Transverse colon (tissue), 3 donors: ENCODE measurements around the gene DPP10.

ENCODE experiments used
- EP300 ChIP-seq: sonication (generic); formaldehyde crosslinking; IDR thresholded peaks from one replicate; pipeline ENCODE4 v1.6.1; 2017; ENCODE audit warnings: antibody characterized with exemption, low read depth
- TF ChIP-seq, protein P1 (sequence below), 5 experiments: fragments of 200-600 bp in 3 of 5; fragments of 450-650 bp in 2 of 5; sonication (generic) in 3 of 5; IDR thresholded peaks; 1 replicate in 2 of 5; 2 replicates in 3 of 5; pipeline ENCODE4 v1.5.1; 2016 to 2017; ENCODE audit warnings: antibody characterized with exemption in 5 of 5, inconsistent platforms in 3 of 5, mild to moderate bottlenecking in 2 of 5, moderate library complexity in 1 of 5

- no peak for TF ChIP-seq EP300
- TF ChIP-seq, protein P1, sequence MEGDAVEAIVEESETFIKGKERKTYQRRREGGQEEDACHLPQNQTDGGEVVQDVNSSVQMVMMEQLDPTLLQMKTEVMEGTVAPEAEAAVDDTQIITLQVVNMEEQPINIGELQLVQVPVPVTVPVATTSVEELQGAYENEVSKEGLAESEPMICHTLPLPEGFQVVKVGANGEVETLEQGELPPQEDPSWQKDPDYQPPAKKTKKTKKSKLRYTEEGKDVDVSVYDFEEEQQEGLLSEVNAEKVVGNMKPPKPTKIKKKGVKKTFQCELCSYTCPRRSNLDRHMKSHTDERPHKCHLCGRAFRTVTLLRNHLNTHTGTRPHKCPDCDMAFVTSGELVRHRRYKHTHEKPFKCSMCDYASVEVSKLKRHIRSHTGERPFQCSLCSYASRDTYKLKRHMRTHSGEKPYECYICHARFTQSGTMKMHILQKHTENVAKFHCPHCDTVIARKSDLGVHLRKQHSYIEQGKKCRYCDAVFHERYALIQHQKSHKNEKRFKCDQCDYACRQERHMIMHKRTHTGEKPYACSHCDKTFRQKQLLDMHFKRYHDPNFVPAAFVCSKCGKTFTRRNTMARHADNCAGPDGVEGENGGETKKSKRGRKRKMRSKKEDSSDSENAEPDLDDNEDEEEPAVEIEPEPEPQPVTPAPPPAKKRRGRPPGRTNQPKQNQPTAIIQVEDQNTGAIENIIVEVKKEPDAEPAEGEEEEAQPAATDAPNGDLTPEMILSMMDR (IDR thresholded peaks at IDR 0.05) = no peak
These were observed 1303.7 kb downstream of the DPP10 start for GRCh38 chr2:115746151-115746550.
